DMS114 treated with DMSO at 0.1 percent for 48 hours (cell line): ENCODE data around the gene GPR27.

Source experiments
- DNase-seq: peaks from one replicate; lab custom pipeline; 2025; ENCODE audit not compliant: unreplicated experiment; lab: John Stamatoyannopoulos, UW

The GPR27 gene

GRCh38 chr3:71728632-71729342 is 24.9 kb upstream of the GPR27 start:
- no peak for DNase-seq

- no peak for DNase-seq
These were observed 21.0 kb upstream of the GPR27 start for GRCh38 chr3:71732637-71733036.

- DNase-seq = no peak
These were observed 20.3 kb upstream of the GPR27 start for GRCh38 chr3:71733319-71733718.

- no peak for DNase-seq
These were observed 18.8 kb upstream of the GPR27 start for GRCh38 chr3:71734881-71735280.

GRCh38 chr3:71742621-71743020 is 11.0 kb upstream of the GPR27 start:
- no peak for DNase-seq

- DNase-seq = no peak
These were observed 8.9 kb upstream of the GPR27 start for GRCh38 chr3:71744738-71745137.

- DNase-seq = no peak
These were observed 2.1 kb upstream of the GPR27 start for GRCh38 chr3:71751602-71752001.

- no peak for DNase-seq
These were observed 589 bp upstream of the GPR27 start for GRCh38 chr3:71752831-71753700.

- DNase-seq = no peak
These were observed 1.1 kb downstream of the GPR27 start for GRCh38 chr3:71754610-71755253.

GRCh38 chr3:71758091-71758490 is 4.4 kb downstream of the GPR27 start:
- no peak for DNase-seq

- no peak for DNase-seq
These were observed 5.7 kb downstream of the GPR27 start for GRCh38 chr3:71759401-71759800.

- no peak for DNase-seq
These were observed 6.5 kb downstream of the GPR27 start for GRCh38 chr3:71760140-71760539.

GRCh38 chr3:71763426-71763825 is 9.8 kb downstream of the GPR27 start:
- DNase-seq = no peak

- DNase-seq = no peak
These were observed 17.5 kb downstream of the GPR27 start for GRCh38 chr3:71771126-71771525.

- no peak for DNase-seq
These were observed 18.2 kb downstream of the GPR27 start for GRCh38 chr3:71771884-71772283.

- DNase-seq = no peak
These were observed 22.9 kb downstream of the GPR27 start for GRCh38 chr3:71776538-71776937.

- no peak for DNase-seq
These were observed 24.7 kb downstream of the GPR27 start for GRCh38 chr3:71778353-71778752.

- DNase-seq = no peak
These were observed 26.2 kb downstream of the GPR27 start for GRCh38 chr3:71779674-71780377.

GRCh38 chr3:71780430-71780829 is 26.8 kb downstream of the GPR27 start:
- no peak for DNase-seq

GRCh38 chr3:71783152-71783551 is 29.5 kb downstream of the GPR27 start:
- DNase-seq = no peak

- no peak for DNase-seq
These were observed 30.7 kb downstream of the GPR27 start for GRCh38 chr3:71784201-71784913.
